Mesendoderm (in vitro differentiated cells): Measurements from ENCODE around the gene ALDH1L1.
"Not testable (repeated sequence)": the region's sequence is repeated elsewhere in the genome, so short reads cannot be mapped to it uniquely, and the experiment has no call there.

ENCODE experiments used
- DNase-seq: peaks from one replicate; pipeline ENCODE4 v3.0.0; 2013
- H2AK5ac ChIP-seq: 2 replicates; pipeline ENCODE4 v1.6.1; 2013; ENCODE audit warnings: low read length, inconsistent platforms
- H2BK120ac ChIP-seq: 2 replicates; pipeline ENCODE4 v1.6.1; 2013; ENCODE audit warnings: low read depth, mild to moderate bottlenecking, low read length, moderate library complexity, mixed read lengths
- H2BK15ac ChIP-seq: replicated peaks from 2 replicates; pipeline ENCODE4 v1.6.1; 2013; ENCODE audit warnings: low read depth, mild to moderate bottlenecking, moderate library complexity
- H2BK5ac ChIP-seq: 2 replicates; pipeline ENCODE4 v1.6.1; 2013; ENCODE audit warnings: low read length, inconsistent platforms
- H3K18ac ChIP-seq: 2 replicates; pipeline ENCODE4 v1.6.1; 2013; ENCODE audit warnings: mild to moderate bottlenecking, low read length, mixed read lengths
- H3K23ac ChIP-seq: one replicate; pipeline ENCODE4 v1.6.1; 2013; ENCODE audit warnings: low read length
- H3K27ac ChIP-seq: 2 replicates; pipeline ENCODE4 v1.5.1; 2013; ENCODE audit warnings: low read depth, mild to moderate bottlenecking, inconsistent platforms, low read length, moderate library complexity
- H3K27me3 ChIP-seq: 2 replicates; pipeline ENCODE4 v1.6.1; 2013; ENCODE audit warnings: low read length, control low read depth, mild to moderate bottlenecking, inconsistent platforms; ENCODE audit not compliant: insufficient read depth, poor library complexity
- H3K36me3 ChIP-seq: 2 replicates; pipeline ENCODE4 v1.6.1; 2013; ENCODE audit warnings: low read length, inconsistent platforms; ENCODE audit not compliant: control insufficient read depth, insufficient read depth
- H3K4ac ChIP-seq: one replicate; pipeline ENCODE4 v1.6.1; 2013; ENCODE audit warnings: low read depth, mild to moderate bottlenecking, low read length, moderate library complexity
- H3K4me1 ChIP-seq: 2 replicates; pipeline ENCODE4 v1.6.1; 2013; ENCODE audit warnings: low read depth, low read length, inconsistent platforms; ENCODE audit not compliant: control insufficient read depth
- H3K4me2 ChIP-seq: 2 replicates; pipeline ENCODE4 v1.6.1; 2013; ENCODE audit warnings: low read length
- H3K4me3 ChIP-seq: 2 replicates; pipeline ENCODE4 v1.5.1; 2013; ENCODE audit warnings: mild to moderate bottlenecking, low read length
- H3K56ac ChIP-seq: one replicate; pipeline ENCODE4 v1.6.1; 2013; ENCODE audit warnings: low read length
- H3K79me1 ChIP-seq: 2 replicates; pipeline ENCODE4 v1.6.1; 2013; ENCODE audit warnings: low read length, inconsistent platforms
- H3K79me2 ChIP-seq: 2 replicates; pipeline ENCODE4 v1.6.1; 2013; ENCODE audit warnings: mild to moderate bottlenecking, low read length; ENCODE audit not compliant: control insufficient read depth, insufficient read depth
- H3K9ac ChIP-seq: 2 replicates; pipeline ENCODE4 v1.6.1; 2013; ENCODE audit warnings: low read length, inconsistent platforms
- H4K5ac ChIP-seq: one replicate; pipeline ENCODE4 v1.6.1; 2013; ENCODE audit warnings: low read length
- H4K8ac ChIP-seq: one replicate; pipeline ENCODE4 v1.6.1; 2013; ENCODE audit warnings: low read depth, mild to moderate bottlenecking, control low read depth, low read length, moderate library complexity
- WGBS: extraction: QIAGEN DNeasy Blood & Tissue Kit; methylation state at CpG from one replicate; pipeline ENCODE4 v1.1.7; 2013; ENCODE audit warnings: low lambda C conversion rate, missing lambda C conversion rate; ENCODE audit not compliant: insufficient coverage; ENCODE audit errors: extremely low coverage; 5-methylcytosine and 5-hydroxymethylcytosine counted together

Gene ALDH1L1

DNA sequence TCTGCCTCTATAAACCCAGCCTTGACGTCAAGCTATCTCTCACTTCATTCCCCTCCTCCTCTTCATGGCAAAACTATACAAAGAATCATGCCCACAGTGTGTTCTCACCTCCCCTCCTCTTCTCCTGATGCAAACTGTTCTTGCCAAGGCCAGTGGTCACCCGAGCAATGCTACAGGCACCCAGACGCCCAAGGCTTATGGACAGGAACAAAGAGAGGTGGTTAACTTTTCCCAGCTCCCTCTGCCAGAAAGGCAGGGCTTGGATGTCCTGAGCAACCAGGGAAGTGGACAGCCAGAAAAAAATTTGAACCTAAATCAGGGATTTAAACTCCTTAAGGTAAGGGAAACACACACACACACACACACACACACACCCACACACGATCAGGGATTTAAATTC, 101.5 kb downstream of the ALDH1L1 start:
- Histone ChIP-seq H2BK5ac (no peak overlapping the region), H3K4me3 (no peak overlapping the region), H2AK5ac (no peak overlapping the region), H2BK15ac (no peak overlapping the region), H3K27me3 (no peaks in the 10 kb centered on the region), H3K36me3 (no peaks in the 10 kb centered on the region), H3K56ac (no peak overlapping the region), H3K4me2 (no peak overlapping the region), H3K18ac (no peak overlapping the region), H2BK120ac (no peak overlapping the region), H3K27ac (no peak overlapping the region), H3K9ac (no peak overlapping the region), H4K5ac (no peak overlapping the region), H3K79me2 (no peaks in the 10 kb centered on the region), H4K8ac (no peak overlapping the region), H3K4me1 (no peaks in the 10 kb centered on the region), H3K79me1 (no peaks in the 10 kb centered on the region), H3K23ac (no peak overlapping the region), H3K4ac (no peak overlapping the region)
- no peak for DNase-seq
- WGBS, result no CpG with 5 or more reads among the region's 4 CpGs

DNA sequence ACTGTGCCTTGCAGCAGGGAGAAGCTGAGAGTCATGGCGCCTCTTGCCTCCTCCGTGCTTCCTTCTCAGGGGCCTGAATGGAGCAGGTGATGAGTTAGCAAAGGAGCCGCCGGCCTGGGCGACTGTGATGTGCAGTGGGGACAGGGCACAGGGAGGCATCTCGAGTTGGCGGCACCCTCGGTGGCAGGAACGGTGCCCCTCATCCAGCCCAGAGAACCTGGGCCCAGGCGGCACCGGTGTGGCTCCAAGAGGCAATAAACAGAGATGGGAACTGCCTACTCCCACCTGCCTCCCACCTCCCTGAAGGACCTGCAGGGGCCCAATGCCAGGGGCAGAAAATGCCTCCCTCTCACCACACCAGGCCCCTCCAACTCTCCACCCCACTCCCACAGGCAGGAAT, 102.6 kb downstream of the ALDH1L1 start:
- H4K5ac ChIP-seq, result no peak overlapping the region
- no peaks in the 10 kb centered on the region for H3K36me3 ChIP-seq
- H3K4me3 ChIP-seq, result no peak overlapping the region
- no peak overlapping the region for H3K4me2 ChIP-seq
- H3K56ac ChIP-seq, result no peak overlapping the region
- no peak overlapping the region for H4K8ac ChIP-seq
- H3K23ac ChIP-seq, result no peak overlapping the region
- H2BK5ac ChIP-seq, result no peak overlapping the region
- no peak overlapping the region for H3K18ac ChIP-seq
- H3K4ac ChIP-seq, result no peak overlapping the region
- H3K27me3 ChIP-seq, result no peaks in the 10 kb centered on the region
- H3K79me2 ChIP-seq, result no peaks in the 10 kb centered on the region
- H2AK5ac ChIP-seq, result no peak overlapping the region
- no CpG with 5 or more reads among the region's 11 CpGs for WGBS
- DNase-seq, result no peak
- no peak overlapping the region for H2BK15ac ChIP-seq
- H3K27ac ChIP-seq, result no peak overlapping the region
- no peaks in the 10 kb centered on the region for H3K79me1 ChIP-seq
- H3K4me1 ChIP-seq, result no peaks in the 10 kb centered on the region
- H3K9ac ChIP-seq, result no peak overlapping the region
- H2BK120ac ChIP-seq, result no peak overlapping the region

DNA sequence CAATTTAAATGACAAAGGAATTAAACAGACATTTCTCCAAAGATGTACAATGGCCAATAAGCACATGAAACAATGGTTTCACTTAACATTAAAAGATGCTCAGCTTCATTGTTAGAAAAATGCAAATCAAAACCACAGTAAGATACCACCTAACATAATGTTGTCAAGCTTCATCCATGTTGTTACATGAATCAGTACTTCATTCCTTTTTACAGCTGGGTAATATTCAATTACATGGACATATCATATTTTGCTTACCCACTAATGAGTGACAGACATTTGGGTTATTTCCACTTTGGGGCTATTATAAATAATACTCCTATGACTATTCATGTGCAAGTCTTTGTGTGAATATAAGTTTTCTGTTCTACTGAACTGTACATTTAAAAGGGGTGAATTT, 104.2 kb downstream of the ALDH1L1 start:
- Histone ChIP-seq H2BK120ac (no peak overlapping the region), H3K4me2 (no peak overlapping the region), H3K23ac (no peak overlapping the region), H3K79me1 (no peaks in the 10 kb centered on the region), H3K4me1 (no peaks in the 10 kb centered on the region), H2AK5ac (no peak overlapping the region), H2BK5ac (no peak overlapping the region), H3K18ac (no peak overlapping the region), H3K36me3 (no peaks in the 10 kb centered on the region), H3K27ac (no peak overlapping the region), H4K5ac (no peak overlapping the region), H3K4me3 (no peak overlapping the region), H3K4ac (no peak overlapping the region), H3K9ac (no peak overlapping the region), H3K27me3 (no peaks in the 10 kb centered on the region), H3K79me2 (no peaks in the 10 kb centered on the region), H4K8ac (no peak overlapping the region), H2BK15ac (no peak overlapping the region), H3K56ac (no peak overlapping the region)
- no peak for DNase-seq

DNA sequence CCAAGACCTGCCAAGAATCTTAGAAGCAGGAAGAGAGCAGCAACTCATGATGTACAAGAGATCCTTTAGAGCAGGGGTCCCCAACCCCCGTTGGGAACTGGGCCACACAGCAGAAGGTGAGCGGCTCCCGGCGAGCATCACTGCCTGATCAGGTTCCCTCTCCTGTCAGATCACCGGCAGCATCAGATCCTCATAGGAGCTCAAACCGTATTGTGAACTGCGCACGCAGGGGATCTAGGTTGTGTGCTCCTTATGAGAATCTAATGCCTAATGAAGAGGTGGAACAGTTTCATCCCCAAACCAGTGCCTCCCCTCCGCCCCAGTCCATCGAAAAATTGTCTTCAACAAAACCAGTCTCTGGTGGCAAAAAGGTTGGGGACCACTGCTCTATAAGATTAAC, 110.2 kb downstream of the ALDH1L1 start:
- H3K27ac ChIP-seq, result no peak overlapping the region
- no peak for DNase-seq
- H2BK120ac ChIP-seq, result no peak overlapping the region
- H3K27me3 ChIP-seq, result no peaks in the 10 kb centered on the region
- no peaks in the 10 kb centered on the region for H3K79me1 ChIP-seq
- no peak overlapping the region for H3K4ac ChIP-seq
- no peak overlapping the region for H2BK5ac ChIP-seq
- H2AK5ac ChIP-seq, result no peak overlapping the region
- H2BK15ac ChIP-seq, result no peak overlapping the region
- H3K56ac ChIP-seq, result no peak overlapping the region
- H4K5ac ChIP-seq, result no peak overlapping the region
- WGBS, result no CpG with 5 or more reads among the region's 10 CpGs
- no peaks in the 10 kb centered on the region for H3K36me3 ChIP-seq
- H3K23ac ChIP-seq, result no peak overlapping the region
- no peak overlapping the region for H3K18ac ChIP-seq
- H4K8ac ChIP-seq, result no peak overlapping the region
- H3K4me1 ChIP-seq, result no peaks in the 10 kb centered on the region
- no peak overlapping the region for H3K9ac ChIP-seq
- no peak overlapping the region for H3K4me3 ChIP-seq
- H3K79me2 ChIP-seq, result no peaks in the 10 kb centered on the region
- no peak overlapping the region for H3K4me2 ChIP-seq

DNA sequence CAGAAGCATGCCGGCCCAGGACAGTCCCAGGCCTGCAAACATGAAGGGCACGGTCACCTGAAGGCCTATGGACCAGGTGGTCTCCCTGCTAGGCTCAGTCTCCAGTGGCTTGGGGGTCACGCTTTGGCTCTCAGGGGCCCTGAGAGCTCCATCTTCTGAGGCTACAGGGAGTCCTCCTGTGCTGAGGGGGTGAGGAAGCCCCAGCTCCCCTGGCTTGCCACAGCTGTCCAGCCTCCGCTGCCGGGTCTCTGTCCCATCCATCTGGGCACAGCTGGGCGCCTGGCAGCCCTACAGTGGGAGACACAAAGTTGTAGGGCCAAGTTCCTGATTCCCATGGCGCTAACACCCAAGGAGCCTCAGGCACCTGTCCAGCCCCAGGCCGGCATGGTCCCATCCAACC, 112.4 kb downstream of the ALDH1L1 start:
- H3K79me1 ChIP-seq, result no peaks in the 10 kb centered on the region
- WGBS, result no CpG with 5 or more reads among the region's 8 CpGs

DNA sequence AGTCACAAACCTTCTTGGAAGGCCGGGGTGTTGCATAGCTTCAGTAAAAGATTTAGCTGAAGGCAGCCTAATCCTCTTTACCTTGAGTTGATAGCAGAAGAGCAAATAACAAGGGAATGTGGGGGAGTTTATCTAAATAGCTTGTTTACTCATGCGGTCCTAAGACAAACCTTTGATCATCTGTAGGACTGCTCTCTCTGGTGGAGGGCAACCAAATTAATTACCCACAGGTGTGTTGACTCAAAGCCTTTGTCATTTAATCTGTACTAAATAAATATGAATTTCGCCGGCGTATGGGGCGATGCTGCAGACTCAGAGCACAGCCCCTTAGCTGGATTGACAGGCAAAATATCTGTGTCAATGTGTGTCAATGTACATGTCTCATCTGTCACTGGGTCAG, 113.7 kb downstream of the ALDH1L1 start:
- peak; percentile 6 for DNase-seq
- not testable (repeated sequence) for H3K23ac ChIP-seq, H3K4me1 ChIP-seq, H3K4ac ChIP-seq, H2BK5ac ChIP-seq, H3K9ac ChIP-seq, H4K8ac ChIP-seq, H3K56ac ChIP-seq, H3K79me2 ChIP-seq, H4K5ac ChIP-seq, H2BK120ac ChIP-seq, H2BK15ac ChIP-seq, H3K36me3 ChIP-seq, H3K27ac ChIP-seq, H3K4me2 ChIP-seq, H3K18ac ChIP-seq, H3K79me1 ChIP-seq, H3K4me3 ChIP-seq, H3K27me3 ChIP-seq, H2AK5ac ChIP-seq
- no CpG with 5 or more reads among the region's 6 CpGs for WGBS

More for the DNA sequence above, 112.4 kb downstream of the ALDH1L1 start:
- no peak overlapping the region for H3K23ac ChIP-seq
- H3K4me2 ChIP-seq, result no peak overlapping the region
- no peak overlapping the region for H4K8ac ChIP-seq
- H3K4me1 ChIP-seq, result no peaks in the 10 kb centered on the region
- no peak overlapping the region for H3K4me3 ChIP-seq
- H2BK15ac ChIP-seq, result no peak overlapping the region
- H3K36me3 ChIP-seq, result no peaks in the 10 kb centered on the region
- no peak overlapping the region for H2AK5ac ChIP-seq
- H4K5ac ChIP-seq, result no peak overlapping the region
- no peak overlapping the region for H3K18ac ChIP-seq
- H3K9ac ChIP-seq, result no peak overlapping the region
- H3K27ac ChIP-seq, result no peak overlapping the region
- H2BK120ac ChIP-seq, result no peak overlapping the region
- no peaks in the 10 kb centered on the region for H3K79me2 ChIP-seq
- H3K56ac ChIP-seq, result no peak overlapping the region
- no peaks in the 10 kb centered on the region for H3K27me3 ChIP-seq
- no peak for DNase-seq
- no peak overlapping the region for H2BK5ac ChIP-seq
- no peak overlapping the region for H3K4ac ChIP-seq
